Measurements from ENCODE around the gene NEDD4L.

The NEDD4L gene

GRCh38 chr18:58349650-58350049 lies 305.6 kb downstream of the NEDD4L start:
- DNase-seq (ENCODE audit: low read depth): no peak

GRCh38 chr18:58350526-58350925 lies 306.5 kb downstream of the NEDD4L start:
- DNase-seq (ENCODE audit: low read depth): no peak

- DNase-seq (ENCODE audit: low read depth): no peak
Measured at GRCh38 chr18:58351776-58352175, 307.8 kb downstream of the NEDD4L start.

- no peak for DNase-seq (ENCODE audit: low read depth)
Measured at GRCh38 chr18:58353581-58353980, 309.6 kb downstream of the NEDD4L start.

GRCh38 chr18:58354051-58354450 lies 310.0 kb downstream of the NEDD4L start:
- no peak for DNase-seq (ENCODE audit: low read depth)

- no peak for DNase-seq (ENCODE audit: low read depth)
Measured at GRCh38 chr18:58354791-58355190, 310.8 kb downstream of the NEDD4L start.

GRCh38 chr18:58355243-58355642 lies 311.2 kb downstream of the NEDD4L start:
- peak; percentile 42 for DNase-seq (ENCODE audit: low read depth)

- DNase-seq (ENCODE audit: low read depth): peak; percentile 76
Measured at GRCh38 chr18:58359218-58359617, 315.2 kb downstream of the NEDD4L start.

GRCh38 chr18:58359620-58360019 lies 315.6 kb downstream of the NEDD4L start:
- no peak for DNase-seq (ENCODE audit: low read depth)

GRCh38 chr18:58360324-58360723 lies 316.3 kb downstream of the NEDD4L start:
- no peak for DNase-seq (ENCODE audit: low read depth)

- DNase-seq (ENCODE audit: low read depth): no peak
Measured at GRCh38 chr18:58361212-58361611, 317.2 kb downstream of the NEDD4L start.

GRCh38 chr18:58362027-58362575 lies 318.1 kb downstream of the NEDD4L start:
- peak; percentile 96 for DNase-seq (ENCODE audit: low read depth)

GRCh38 chr18:58362829-58363271 lies 318.8 kb downstream of the NEDD4L start:
- DNase-seq (ENCODE audit: low read depth): no peak

- peak; percentile 83 for DNase-seq (ENCODE audit: low read depth)
Measured at GRCh38 chr18:58363767-58364540, 319.9 kb downstream of the NEDD4L start.

- peak; percentile 90 for DNase-seq (ENCODE audit: low read depth)
Measured at GRCh38 chr18:58364876-58365528, 321.0 kb downstream of the NEDD4L start.

GRCh38 chr18:58367425-58368140 lies 323.6 kb downstream of the NEDD4L start:
- no peak for DNase-seq (ENCODE audit: low read depth)

GRCh38 chr18:58369616-58370015 lies 325.6 kb downstream of the NEDD4L start:
- DNase-seq (ENCODE audit: low read depth): no peak

GRCh38 chr18:58370038-58370580 lies 326.1 kb downstream of the NEDD4L start:
- no peak for DNase-seq (ENCODE audit: low read depth)

GRCh38 chr18:58370612-58371011 lies 326.6 kb downstream of the NEDD4L start:
- no peak for DNase-seq (ENCODE audit: low read depth)

GRCh38 chr18:58373481-58373880 lies 329.5 kb downstream of the NEDD4L start:
- no peak for DNase-seq (ENCODE audit: low read depth)

GRCh38 chr18:58375051-58375450 lies 331.0 kb downstream of the NEDD4L start:
- no peak for DNase-seq (ENCODE audit: low read depth)

All from ELR (cell line).